ENCODE results near the gene PCBD2.

- TF ChIP-seq EP300 (IDR thresholded peaks at IDR 0.05) (no peak), CTCF (IDR thresholded peaks at IDR 0.05) (no peak), POLR2A (IDR thresholded peaks at IDR 0.05) (no peak)
These were observed 62.7 kb downstream of the PCBD2 start, which contains the start of gene CATSPER3 for GRCh38 chr5:134967607-134968006.

Data from ovary (tissue), 3 donors.